ENCODE data around the gene RBFOX1.

DNA sequence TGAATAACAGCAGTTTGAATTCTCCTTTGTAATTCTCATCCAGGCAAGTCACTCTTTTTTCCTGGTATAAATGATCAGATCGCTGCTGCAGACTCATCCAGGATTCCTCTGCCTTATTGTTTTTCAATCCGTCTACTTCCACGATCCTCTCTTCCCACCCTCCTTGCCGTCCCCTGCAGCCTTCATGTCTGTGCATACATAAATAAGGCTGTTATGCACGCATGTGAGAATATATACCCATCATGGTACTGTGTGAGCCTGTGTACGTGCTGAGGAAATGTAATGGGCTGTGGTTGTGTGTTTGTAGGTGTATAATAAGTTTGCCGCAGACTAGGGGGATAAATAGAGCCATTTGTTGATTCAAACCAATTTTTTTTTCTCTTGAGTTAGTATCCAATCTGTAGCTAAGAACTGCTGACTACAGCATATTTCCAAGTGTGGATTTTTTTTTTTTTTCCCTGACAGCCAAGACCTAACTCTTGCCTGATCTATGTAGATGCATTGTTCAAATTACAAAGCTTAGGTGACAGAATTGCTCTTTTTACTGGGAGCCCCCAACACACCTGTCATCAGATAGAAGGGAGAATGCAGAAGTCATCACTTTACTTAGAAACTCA is 62.2 kb downstream of the RBFOX1 start:
- TF ChIP-seq, protein P1, sequence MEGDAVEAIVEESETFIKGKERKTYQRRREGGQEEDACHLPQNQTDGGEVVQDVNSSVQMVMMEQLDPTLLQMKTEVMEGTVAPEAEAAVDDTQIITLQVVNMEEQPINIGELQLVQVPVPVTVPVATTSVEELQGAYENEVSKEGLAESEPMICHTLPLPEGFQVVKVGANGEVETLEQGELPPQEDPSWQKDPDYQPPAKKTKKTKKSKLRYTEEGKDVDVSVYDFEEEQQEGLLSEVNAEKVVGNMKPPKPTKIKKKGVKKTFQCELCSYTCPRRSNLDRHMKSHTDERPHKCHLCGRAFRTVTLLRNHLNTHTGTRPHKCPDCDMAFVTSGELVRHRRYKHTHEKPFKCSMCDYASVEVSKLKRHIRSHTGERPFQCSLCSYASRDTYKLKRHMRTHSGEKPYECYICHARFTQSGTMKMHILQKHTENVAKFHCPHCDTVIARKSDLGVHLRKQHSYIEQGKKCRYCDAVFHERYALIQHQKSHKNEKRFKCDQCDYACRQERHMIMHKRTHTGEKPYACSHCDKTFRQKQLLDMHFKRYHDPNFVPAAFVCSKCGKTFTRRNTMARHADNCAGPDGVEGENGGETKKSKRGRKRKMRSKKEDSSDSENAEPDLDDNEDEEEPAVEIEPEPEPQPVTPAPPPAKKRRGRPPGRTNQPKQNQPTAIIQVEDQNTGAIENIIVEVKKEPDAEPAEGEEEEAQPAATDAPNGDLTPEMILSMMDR (IDR thresholded peaks at IDR 0.05), result no peak
- TF ChIP-seq POLR2A (IDR thresholded peaks at IDR 0.05; ENCODE audit: low read depth), result no peak
- no peak for TF ChIP-seq POLR2AphosphoS5 (IDR thresholded peaks at IDR 0.05)
